ENCODE measurements around the gene DIDO1.

DNA sequence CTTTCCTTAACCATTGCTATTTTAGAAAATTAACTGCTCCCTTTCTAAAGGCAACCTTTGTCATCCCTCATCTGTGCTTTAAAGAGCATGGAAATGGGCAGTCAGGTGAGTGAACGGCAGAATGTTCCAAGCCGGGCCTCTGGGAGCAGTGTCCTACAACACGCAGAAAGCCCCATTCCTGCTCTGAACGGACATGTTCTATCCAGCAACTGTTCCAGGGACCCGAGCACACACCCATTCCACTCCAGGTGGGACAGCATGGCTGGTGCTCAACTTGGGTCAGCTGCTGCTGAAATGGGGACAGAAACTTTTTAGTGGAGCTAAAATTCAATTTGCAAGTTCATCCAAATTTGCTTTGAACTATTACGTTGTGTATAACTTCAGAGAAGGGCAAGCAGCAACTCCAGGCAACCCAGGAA, 26.7 kb downstream of the DIDO1 start:
- TF ChIP-seq POLR2A (IDR thresholded peaks at IDR 0.05; ENCODE audit: low read length), result no peak
- TF ChIP-seq GATA1 (IDR thresholded peaks at IDR 0.05; ENCODE audit: low read depth, low read length), result no peak

Data from erythroblast (primary cell).